Keratinocyte (primary cell): ENCODE results near the gene DIO3. TPM values are rescaled to one million over a fixed set of nuclear protein-coding genes. Genes with fewer than 3 reads are reported as not detected.

Experiments used
- DNase-seq: peaks from one replicate; pipeline ENCODE4 v3.0.0-alpha.2; 2011; ENCODE audit warnings: low read depth, missing footprints, low spot score
- FAIRE-seq: peaks from 2 replicates; lab custom pipeline; 2011; peaks lifted over from hg19 to GRCh38; lab: Jason Lieb, UNC
- H2AFZ ChIP-seq: 2 replicates; pipeline ENCODE4 v1.6.0; 2012; ENCODE audit warnings: low read length, control low read depth, inconsistent platforms; ENCODE audit not compliant: control insufficient read depth
- H3K27ac ChIP-seq: 2 replicates; pipeline ENCODE4 v1.5.1; 2011; ENCODE audit warnings: low read length; ENCODE audit not compliant: control insufficient read depth, insufficient read depth
- H3K27me3 ChIP-seq: 3 replicates; pipeline ENCODE4 v1.6.0; 2011; ENCODE audit warnings: low read length; ENCODE audit not compliant: control insufficient read depth, insufficient read depth; ENCODE audit errors: extremely low read depth
- H3K36me3 ChIP-seq, 2 experiments: 2 replicates in 1 of 2; 3 replicates in 1 of 2; pipeline ENCODE4 v1.5.1; 2011; ENCODE audit warnings: low read length in 2 of 2, mild to moderate bottlenecking in 1 of 2; ENCODE audit not compliant: control insufficient read depth in 2 of 2, insufficient read depth in 2 of 2; ENCODE audit errors: extremely low read depth in 1 of 2
- H3K4me1 ChIP-seq: 3 replicates; pipeline ENCODE4 v1.5.1; 2011; ENCODE audit warnings: low read length; ENCODE audit not compliant: control insufficient read depth, insufficient read depth; ENCODE audit errors: extremely low read depth
- H3K4me2 ChIP-seq: 3 replicates; pipeline ENCODE4 v1.6.0; 2011; ENCODE audit warnings: low read depth, low read length; ENCODE audit not compliant: control insufficient read depth, insufficient read depth; ENCODE audit errors: extremely low read depth
- H3K4me3 ChIP-seq, 3 experiments: fragments of 200-600 bp in 1 of 3; sonication (generic) in 1 of 3; 2 replicates in 2 of 3; 3 replicates in 1 of 3; pipeline ENCODE4 v1.5.1; 2011 to 2016; ENCODE audit warnings: low read length in 3 of 3, mild to moderate bottlenecking in 3 of 3, control low read depth in 2 of 3, inconsistent platforms in 1 of 3, low read depth in 1 of 3, mixed read lengths in 1 of 3, mixed run types in 1 of 3, moderate library complexity in 1 of 3; ENCODE audit not compliant: control insufficient read depth in 2 of 3, insufficient read depth in 2 of 3; ENCODE audit errors: extremely low read depth in 1 of 3
- H3K79me2 ChIP-seq: 2 replicates; pipeline ENCODE4 v1.6.0; 2012; ENCODE audit warnings: low read length; ENCODE audit not compliant: control insufficient read depth, insufficient read depth
- H3K9ac ChIP-seq: 3 replicates; pipeline ENCODE4 v1.6.0; 2011; ENCODE audit warnings: low read length; ENCODE audit not compliant: control insufficient read depth, insufficient read depth; ENCODE audit errors: extremely low read depth
- H3K9me1 ChIP-seq: 3 replicates; pipeline ENCODE4 v1.6.0; 2011; ENCODE audit warnings: low read length; ENCODE audit not compliant: control insufficient read depth, insufficient read depth; ENCODE audit errors: extremely low read depth
- H3K9me3 ChIP-seq: 2 replicates; pipeline ENCODE4 v1.5.1; 2012; ENCODE audit warnings: low read depth, low read length; ENCODE audit not compliant: control insufficient read depth
- H4K20me1 ChIP-seq: 3 replicates; pipeline ENCODE4 v1.6.0; 2011; ENCODE audit warnings: low read length; ENCODE audit not compliant: control insufficient read depth, insufficient read depth; ENCODE audit errors: extremely low read depth
- EZH2 ChIP-seq: IDR thresholded peaks from one replicate; pipeline ENCODE4 v1.6.1; 2012; ENCODE audit warnings: inconsistent platforms, mild to moderate bottlenecking, low read length, moderate library complexity
- dilution Hi-C: fragments of 300-500 bp; cut with MboI; formaldehyde crosslinking; loops from one replicate; pipeline ENCODE4 v1.7.0; 2020; ENCODE audit warnings: low sequenced_read_pairs; ENCODE audit not compliant: extremely low pct_ligation_motif_present
- polyA plus RNA-seq, 5 experiments: library from polyadenylated mRNA; depleted of rRNA in 3 of 5; stranded (reverse) in 3 of 5; stranded (forward) in 1 of 5; unstranded in 1 of 5; fragments of >200 nt; gene quantifications; 1 replicate in 1 of 5; 2 replicates in 3 of 5; 3 replicates in 1 of 5; pipeline versions ENCODE4 v1.2.1 to v1.2.3, GENCODE V29; 2011 to 2012; ENCODE audit warnings: missing spikeins in 2 of 5, low read depth in 1 of 5, low replicate concordance in 1 of 5
- TF ChIP-seq, protein P1 (sequence below), 3 experiments: IDR thresholded peaks in 1 of 3; conservative IDR thresholded peaks in 1 of 3; optimal IDR thresholded peaks in 1 of 3; 2 replicates in 2 of 3; 3 replicates in 1 of 3; pipeline versions ENCODE3 to v1.5.1; 2011; ENCODE audit warnings: low read length in 3 of 3, mild to moderate bottlenecking in 3 of 3, moderate library complexity in 2 of 3, control low read depth in 1 of 3, inconsistent platforms in 1 of 3; ENCODE audit not compliant: insufficient read depth in 2 of 3; ENCODE audit errors: extremely low read depth in 1 of 3

Gene DIO3
- polyA plus RNA-seq, 1 donor (not counting 4 experiments of a cell fraction or from before 2014, with no cell fraction given), result not detected

DNA sequence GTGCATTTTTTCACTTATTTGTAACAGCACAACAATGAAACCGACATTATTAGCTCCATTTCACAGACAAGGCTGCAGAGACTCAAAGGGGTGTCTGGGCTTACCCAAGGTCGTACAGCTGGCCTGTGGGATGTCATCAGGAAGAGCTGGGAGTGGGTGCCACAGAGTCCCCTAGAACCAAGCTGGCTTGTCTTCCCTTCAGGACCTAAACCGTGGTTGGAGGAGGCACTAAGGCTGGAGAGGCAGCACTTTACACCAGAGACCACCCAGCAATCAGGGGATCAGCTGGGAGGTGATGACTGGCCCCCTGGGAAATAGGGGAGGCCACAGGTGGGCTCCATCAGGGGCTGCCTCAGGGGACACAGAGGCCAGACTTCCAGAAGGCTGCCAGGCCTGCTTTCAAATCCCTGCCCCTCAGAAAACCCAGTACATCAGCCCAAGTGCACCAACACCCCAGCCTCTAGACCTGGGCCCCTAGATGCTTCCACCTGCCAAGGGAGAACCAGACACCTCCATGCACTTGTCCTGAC is 28.3 kb downstream of the DIO3 start:
- H3K27ac ChIP-seq, result no peak overlapping the region
- no peaks in the 10 kb centered on the region for H3K79me2 ChIP-seq
- H3K4me2 ChIP-seq, result no peak overlapping the region
- TF ChIP-seq, protein P1, sequence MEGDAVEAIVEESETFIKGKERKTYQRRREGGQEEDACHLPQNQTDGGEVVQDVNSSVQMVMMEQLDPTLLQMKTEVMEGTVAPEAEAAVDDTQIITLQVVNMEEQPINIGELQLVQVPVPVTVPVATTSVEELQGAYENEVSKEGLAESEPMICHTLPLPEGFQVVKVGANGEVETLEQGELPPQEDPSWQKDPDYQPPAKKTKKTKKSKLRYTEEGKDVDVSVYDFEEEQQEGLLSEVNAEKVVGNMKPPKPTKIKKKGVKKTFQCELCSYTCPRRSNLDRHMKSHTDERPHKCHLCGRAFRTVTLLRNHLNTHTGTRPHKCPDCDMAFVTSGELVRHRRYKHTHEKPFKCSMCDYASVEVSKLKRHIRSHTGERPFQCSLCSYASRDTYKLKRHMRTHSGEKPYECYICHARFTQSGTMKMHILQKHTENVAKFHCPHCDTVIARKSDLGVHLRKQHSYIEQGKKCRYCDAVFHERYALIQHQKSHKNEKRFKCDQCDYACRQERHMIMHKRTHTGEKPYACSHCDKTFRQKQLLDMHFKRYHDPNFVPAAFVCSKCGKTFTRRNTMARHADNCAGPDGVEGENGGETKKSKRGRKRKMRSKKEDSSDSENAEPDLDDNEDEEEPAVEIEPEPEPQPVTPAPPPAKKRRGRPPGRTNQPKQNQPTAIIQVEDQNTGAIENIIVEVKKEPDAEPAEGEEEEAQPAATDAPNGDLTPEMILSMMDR (optimal IDR thresholded peaks at IDR 0.05 in 1 of 3, IDR thresholded peaks at IDR 0.05 in 1 of 3, conservative IDR thresholded peaks at IDR 0.05 in 1 of 3; ENCODE audit: extremely low read depth in 1 of 3, insufficient read depth in 2 of 3, low read length in 3 of 3), result no peak
- no peak for TF ChIP-seq EZH2
- H2AFZ ChIP-seq, result no peak overlapping the region
- no peaks in the 10 kb centered on the region for H3K9me1 ChIP-seq
- H3K36me3 ChIP-seq, result no peaks in the 10 kb centered on the region
- H3K4me1 ChIP-seq, result no peaks in the 10 kb centered on the region
- H4K20me1 ChIP-seq, result no peaks in the 10 kb centered on the region
- FAIRE-seq, result no peak
- no peak overlapping the region for H3K9ac ChIP-seq
- no peaks in the 10 kb centered on the region for H3K9me3 ChIP-seq
- H3K4me3 ChIP-seq, result no peak overlapping the region
- no peak for DNase-seq
- dilution Hi-C loops, result no loop called here
- H3K27me3 ChIP-seq, result no peaks in the 10 kb centered on the region

DNA sequence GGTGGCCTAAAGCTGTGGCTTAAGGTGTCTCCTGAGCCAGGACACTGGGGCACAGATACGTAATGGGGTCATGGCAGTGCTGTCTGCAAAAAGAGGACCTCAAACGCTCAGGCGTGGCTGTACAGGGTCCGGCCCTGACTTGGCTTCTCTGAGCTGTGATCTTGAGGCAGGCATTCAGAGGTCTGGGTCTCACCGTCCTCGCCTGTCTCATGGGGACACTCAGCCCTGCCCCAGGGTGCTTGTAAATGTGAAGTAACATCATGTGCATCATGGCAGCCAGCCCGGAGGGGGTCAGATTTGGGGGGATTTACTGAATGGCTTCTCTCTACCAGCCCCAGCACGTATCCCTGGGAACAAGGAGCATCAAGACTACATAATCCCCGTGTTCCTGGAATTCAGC is 28.8 kb downstream of the DIO3 start:
- Histone ChIP-seq H3K4me1 (no peaks in the 10 kb centered on the region), H3K9ac (no peak overlapping the region), H3K79me2 (no peaks in the 10 kb centered on the region), H3K36me3 (no peaks in the 10 kb centered on the region), H3K4me2 (no peak overlapping the region), H4K20me1 (no peaks in the 10 kb centered on the region), H3K9me3 (no peaks in the 10 kb centered on the region), H3K4me3 (no peak overlapping the region), H3K27ac (no peak overlapping the region), H3K27me3 (no peaks in the 10 kb centered on the region), H2AFZ (no peak overlapping the region), H3K9me1 (no peaks in the 10 kb centered on the region)
- TF ChIP-seq, protein P1 (optimal IDR thresholded peaks at IDR 0.05 in 1 of 3, IDR thresholded peaks at IDR 0.05 in 1 of 3, conservative IDR thresholded peaks at IDR 0.05 in 1 of 3; ENCODE audit: extremely low read depth in 1 of 3, insufficient read depth in 2 of 3, low read length in 3 of 3), result no peak
- no peak for TF ChIP-seq EZH2
- FAIRE-seq (no peak), DNase-seq (no peak)
- dilution Hi-C loops, result no loop called here
